Measurements from ENCODE around the gene SLC44A1. TPM values are rescaled to one million over a fixed set of nuclear protein-coding genes. Genes with fewer than 3 reads are reported as not detected.

SLC44A1 gene
- total RNA-seq, 1 experiment from 2014 or later = 32.0 TPM

DNA sequence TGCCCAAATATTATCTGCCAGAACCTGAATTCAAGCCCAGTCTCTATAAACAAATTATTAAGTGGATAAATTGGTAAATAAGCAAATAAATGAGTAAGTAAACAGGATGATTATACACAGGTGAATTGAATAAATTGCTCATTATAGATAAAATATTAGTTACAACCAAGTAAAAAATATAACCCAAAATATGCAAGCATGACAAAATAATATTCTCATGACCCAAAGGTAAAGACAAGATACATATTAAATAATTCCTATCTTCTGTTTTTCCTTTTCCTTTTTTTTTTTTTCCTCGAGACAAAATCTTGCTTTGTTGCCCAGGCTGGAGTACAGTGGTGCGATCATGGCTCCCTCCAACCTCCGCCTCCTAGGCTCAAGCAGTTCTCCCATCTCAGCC lies 182.2 kb downstream of the SLC44A1 start:
- DNase-seq (ENCODE audit: low read depth) = no peak

DNA sequence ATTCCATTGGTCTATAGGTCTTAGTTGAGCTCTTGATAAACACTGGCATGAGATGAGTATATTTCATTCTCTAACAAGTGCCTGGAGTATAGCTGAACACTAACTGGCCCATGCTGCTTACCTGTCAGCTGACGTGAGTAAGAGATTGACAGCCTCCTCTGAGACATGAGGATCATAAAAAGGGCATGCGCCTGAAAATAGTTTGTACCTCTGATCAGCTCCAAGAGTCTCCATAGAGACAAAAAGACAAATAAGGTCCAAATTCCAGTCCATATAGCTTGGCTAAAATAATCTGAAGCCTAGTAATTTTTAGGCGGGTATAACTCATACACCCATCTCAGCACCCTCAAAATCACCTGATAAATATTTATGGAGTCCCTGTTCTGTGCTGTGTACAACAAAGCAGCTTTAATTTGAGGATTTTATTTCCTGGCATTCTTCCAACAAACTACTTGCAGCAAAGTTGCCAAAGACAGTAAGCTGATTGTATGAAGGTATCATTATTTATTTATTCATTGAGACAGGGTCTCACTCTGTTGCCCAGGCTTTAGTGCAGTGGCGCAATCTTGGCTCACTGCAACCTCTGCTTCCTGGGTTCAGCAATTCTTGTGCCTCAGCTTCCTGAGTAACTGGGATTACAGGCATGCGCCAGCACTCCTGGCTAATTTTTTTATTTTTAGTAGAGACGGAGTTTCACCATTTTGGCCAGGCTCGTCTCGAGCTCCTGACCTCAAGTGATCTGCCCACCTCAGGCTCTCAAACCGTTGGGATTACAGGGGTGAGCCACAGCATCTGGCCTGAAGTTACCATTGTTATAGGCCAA lies 187.2 kb downstream of the SLC44A1 start:
- no peak for DNase-seq (ENCODE audit: low read depth)

DNA sequence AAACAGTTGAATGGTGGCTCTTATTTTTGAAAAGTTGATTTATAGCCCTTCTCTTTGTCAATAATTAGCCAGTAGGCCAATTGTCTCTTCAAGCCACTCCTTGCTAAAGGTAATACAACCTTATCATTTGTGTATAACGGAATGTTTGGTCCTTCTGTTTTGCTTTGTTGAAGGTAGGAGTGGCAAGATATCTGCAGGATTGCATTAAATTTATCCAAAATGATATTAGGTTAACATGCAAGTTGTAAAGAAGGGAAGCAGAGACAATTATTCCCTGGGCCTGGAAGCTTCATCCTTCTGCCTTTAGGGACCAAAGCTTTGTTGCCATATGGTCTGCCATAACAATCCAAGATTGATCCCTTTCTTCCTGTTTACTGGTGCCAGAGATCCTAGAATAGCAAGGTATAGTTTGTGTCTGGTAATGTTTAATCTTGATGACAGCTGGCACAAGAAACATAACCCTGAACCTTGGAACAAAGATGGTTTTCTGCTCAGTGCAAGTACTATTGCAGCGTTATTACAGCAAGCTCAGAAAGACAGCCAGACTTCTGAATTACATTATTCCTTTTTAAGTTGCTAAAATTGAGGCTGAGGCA lies 187.9 kb downstream of the SLC44A1 start:
- no peak for DNase-seq (ENCODE audit: low read depth)

DNA sequence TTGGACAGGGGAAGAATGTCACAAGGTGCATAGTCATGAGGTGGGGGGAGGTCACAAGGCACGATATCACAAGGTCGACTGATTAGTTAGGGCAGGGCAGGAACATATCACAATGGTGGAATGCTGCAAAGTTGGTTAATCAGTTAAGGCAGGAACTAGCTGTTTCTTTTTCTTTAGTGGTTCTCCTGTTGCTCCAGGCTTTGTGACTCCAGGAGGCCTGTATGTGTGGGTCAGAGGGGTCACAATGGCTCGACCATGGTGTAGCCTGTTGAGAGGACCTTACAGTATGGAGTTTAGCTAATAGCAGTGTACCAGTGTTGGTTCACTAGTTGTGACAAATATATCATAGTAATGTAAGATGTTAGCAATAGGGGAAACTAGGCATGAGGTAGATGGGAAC lies 191.0 kb downstream of the SLC44A1 start:
- DNase-seq (ENCODE audit: low read depth) = no peak

DNA sequence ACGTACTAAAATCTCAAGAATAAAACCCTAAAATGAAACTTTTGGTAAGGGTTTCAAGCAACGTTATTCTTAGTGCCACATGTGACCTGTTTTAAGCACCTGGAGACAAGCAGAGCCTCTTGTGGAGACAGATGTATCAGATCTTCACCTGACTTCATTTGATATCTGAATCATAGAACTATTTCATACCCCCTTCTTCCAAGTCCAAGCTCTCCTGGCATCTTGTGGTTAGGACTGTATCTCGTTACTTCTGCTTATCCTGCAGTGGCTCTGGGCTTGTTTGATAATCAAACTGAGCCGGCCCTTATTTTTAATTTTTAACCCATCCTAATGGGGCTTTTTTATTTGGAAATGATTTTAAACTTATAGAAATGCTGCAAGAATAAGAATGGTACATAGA lies 192.3 kb downstream of the SLC44A1 start:
- DNase-seq (ENCODE audit: low read depth) = no peak

DNA sequence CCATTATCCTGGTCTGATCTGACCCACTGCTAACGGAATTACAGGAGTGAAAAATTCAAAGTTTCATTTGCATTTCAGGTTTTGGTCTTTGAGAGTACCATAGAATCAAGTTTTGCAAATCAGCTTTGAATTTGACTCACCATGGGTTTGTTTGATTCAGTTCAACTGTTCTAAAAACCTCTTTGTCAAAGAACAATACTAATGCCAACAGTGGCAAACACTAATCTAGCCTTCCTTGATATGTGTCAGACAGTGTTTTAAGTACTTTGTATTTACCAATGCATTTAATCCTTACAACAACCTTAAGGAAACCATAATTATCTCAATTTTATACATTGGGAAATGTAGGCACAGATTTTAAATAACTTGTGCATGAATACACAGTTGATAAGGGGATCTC lies 193.3 kb downstream of the SLC44A1 start:
- DNase-seq (ENCODE audit: low read depth) = no peak

DNA sequence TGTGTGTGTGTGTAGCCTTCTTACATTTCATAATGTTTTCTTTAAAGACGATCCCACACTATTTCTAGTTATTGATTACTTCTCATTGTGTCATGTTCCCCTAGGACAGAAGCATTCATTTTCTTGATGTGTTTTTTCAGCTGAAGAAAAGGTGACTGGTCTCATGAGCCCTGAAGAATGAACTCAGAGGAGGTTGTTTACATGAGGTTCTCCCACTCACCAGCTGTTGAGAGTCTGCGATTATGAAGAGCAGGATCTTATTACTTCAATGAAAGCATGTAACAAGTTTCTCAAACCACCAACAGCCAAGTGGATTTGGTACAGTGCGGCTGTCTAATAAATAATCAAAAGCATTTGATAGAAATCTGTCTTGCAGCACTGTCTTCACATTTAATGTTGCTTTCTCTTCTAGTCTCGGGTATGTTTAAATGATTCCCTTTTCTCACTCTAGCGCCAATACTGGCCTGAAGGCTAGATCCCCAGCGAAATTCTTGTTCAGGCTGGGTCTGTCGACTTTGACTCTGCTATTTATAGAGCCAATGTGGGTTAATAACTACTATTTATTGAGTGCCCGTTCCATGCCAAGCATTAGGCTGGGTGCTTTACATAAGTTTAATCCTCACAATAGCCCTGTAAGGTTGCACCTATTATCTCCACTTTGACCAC lies 193.8 kb downstream of the SLC44A1 start:
- peak; percentile 90 for DNase-seq (ENCODE audit: low read depth)

DNA sequence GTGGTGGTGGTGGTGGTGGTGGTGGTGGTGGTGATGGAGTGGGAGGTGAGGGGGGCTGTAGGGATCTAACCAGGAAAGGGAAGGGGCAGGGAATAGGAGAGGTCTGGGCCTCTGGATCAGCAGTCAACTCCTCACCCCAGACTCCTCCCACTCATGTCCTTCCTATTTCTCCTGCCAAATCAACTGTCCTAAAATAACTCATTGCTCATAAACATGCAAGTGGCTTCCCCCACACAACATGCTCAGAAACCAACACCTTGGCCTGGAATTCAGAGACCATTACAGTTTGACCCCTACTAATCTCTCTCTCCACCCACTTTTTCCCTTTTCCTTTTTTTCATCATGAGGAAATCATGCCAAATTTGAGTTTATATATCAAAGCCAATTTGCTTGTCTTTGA lies 195.0 kb downstream of the SLC44A1 start:
- peak; percentile 64 for DNase-seq (ENCODE audit: low read depth)

DNA sequence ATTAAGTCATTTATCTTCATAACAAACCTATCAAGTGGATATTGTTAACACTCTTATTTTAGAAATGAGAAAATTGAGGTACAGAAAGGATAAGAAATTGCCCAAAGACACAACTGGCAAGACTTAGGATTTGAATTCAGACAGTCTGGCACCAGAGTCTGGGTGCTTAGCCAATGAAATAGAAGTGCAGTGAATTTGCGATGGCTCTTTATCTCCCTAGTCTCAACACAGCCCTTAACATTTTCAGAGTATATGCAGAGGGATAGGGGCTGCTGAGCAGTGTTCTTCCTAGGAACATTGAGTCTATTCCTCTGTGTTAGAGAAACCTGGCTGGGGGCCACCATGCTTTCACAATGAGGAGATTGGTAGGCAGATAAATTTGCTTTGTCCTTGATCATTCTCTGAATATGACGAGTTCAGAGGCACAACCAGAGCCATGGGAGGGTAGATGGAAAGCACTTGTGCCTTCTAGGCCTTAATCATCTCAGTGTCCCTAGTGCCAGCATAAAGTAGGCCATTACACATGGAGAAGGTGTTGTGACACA lies 197.2 kb downstream of the SLC44A1 start:
- DNase-seq (ENCODE audit: low read depth) = no peak

DNA sequence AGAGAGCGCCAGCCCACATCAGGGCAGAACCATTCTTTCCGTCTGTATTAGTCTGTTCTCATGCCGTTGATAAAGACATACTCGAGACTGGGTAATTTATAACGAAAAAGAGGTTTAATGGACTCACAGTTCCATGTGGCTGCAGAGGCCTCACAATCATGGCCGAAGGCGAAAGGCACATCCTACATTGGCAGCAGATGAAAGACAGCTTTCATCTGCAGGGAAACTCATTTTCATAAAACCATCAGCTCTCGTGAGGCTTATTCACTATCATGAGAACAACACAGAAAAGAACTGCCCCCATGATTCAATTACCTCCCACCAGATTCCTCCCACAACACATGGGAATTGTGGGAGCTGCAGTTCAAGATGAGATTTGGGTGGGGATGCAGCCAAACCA lies 198.7 kb downstream of the SLC44A1 start:
- DNase-seq (ENCODE audit: low read depth) = no peak

DNA sequence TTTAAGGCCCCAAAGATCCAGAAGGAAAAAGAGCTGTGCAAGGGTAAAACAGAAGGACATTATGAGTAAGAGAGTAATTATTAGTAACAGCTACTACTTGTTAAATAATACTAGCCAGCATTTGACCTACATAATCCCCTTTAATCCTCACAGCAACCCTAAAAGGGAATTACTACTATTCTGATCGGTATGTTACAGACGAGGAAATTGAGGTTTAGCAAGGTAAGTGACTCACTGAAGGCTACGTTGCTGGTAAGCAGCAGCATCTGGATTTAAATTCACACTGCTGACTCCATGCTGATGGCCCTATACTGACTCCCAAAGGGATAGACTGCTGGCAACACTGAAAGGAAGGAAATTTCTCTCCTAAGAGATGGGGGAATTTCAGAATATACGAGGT lies 199.7 kb downstream of the SLC44A1 start:
- DNase-seq (ENCODE audit: low read depth) = peak; percentile 49

DNA sequence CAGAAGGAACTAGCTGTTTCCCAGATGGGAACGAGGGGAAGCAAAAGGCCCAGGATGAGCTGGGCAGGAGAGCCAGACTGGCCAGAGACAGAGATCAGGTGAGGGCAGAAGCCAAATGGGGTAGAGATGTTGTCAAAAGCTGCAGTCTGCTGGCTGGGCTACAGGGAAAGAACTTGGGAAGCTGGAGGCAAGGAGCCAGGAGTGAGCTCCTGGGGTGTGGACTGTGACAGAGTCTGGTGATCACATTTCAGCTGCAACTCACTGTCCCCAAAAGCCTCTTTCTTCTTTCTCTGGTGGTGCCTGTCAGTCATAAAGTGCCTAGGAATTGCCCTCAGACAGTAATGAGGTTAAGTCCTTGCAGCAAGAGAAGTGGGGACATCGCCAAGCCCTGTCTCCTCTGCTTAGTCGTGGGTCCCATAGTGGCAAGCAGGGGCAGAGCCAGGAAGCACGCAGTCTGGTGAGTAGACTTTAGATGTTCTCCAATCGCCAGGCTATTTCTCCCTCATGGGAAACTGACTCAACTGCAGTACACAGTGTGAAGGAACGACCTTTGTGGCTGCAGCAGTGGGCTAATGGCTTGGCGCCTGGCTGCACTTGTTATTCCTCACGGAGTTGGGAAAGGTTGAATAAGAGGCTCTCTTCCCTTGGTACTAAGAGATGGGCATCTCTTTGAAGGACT lies 200.9 kb downstream of the SLC44A1 start:
- no peak for DNase-seq (ENCODE audit: low read depth)

DNA sequence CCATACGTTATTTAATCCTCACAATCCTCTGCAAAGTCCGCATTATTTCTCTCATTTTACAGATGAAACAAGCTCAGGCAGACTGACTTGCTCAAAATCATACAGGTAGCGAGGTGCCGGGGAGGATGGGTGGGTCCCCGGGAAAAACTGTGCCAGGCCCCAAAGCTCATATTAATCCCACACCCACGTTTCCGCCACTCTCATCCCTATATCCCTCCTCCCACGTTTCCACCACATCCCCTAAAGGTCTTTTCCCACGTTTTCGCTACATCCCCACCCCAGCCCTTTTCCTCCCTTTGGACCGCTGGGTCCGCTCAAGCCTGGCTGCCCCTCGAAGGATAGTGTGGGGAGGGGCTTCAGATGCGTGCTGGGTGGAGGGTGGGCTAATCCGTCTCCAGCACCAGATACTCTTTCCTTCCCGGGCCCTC lies 202.9 kb downstream of the SLC44A1 start:
- no peak for DNase-seq (ENCODE audit: low read depth)

DNA sequence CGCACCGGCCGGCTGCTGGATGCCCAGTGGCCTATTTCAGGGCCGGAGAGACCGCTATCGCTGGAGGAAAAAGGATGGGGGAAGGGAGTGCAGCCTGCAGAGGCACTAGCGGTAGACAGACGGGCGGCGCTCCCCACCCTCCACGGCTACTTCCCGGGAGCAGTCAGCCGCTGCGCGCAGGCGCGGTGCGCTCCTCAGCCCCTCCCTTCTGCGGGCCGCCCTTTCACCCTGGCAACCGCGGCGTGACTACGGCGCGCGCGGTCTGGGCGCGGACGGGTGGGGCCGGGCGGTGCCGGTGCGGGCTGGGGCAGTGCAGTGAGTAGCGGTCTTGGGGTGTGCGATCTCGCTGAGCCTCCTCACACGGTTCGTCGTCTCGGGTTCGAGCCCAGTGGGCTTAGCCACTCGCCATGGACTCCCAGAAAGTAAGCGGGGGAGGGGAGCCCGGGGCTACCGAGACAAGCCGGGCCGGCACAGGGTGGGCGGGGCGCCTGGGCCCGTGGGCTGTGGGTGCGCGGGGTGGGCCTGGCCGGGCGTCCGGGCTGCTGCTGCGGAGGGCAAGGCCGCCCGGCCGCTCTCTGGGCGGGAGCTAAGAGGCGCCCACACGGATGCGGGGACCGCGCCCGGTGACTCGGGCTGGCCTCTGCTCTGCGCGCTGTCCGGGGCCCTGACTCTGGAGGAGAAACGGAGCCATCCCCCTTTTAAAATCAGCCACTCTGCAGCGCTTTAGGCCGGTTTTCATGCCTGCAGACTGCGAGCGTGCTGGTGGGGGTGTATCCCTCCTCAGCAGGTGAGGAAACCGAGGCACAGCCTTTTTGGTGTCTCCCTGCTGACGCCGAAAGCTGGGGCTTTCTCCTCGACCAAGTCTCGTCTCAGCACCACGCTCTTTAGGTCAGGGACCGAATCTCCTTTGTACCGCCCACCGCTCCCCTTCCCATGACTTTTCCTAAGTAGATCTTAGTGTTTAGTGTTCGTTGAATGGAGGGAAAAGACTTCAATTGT lies 203.7 kb downstream of the SLC44A1 start, which contains the start of gene FSD1L:
Gene FSD1L, plus strand, starts transcription at position 221 of the 999 bp plus-strand sequence. Its CDS starts 187 bp downstream, at position 408.
- DNase-seq (ENCODE audit: low read depth) = peak; percentile 88

DNA sequence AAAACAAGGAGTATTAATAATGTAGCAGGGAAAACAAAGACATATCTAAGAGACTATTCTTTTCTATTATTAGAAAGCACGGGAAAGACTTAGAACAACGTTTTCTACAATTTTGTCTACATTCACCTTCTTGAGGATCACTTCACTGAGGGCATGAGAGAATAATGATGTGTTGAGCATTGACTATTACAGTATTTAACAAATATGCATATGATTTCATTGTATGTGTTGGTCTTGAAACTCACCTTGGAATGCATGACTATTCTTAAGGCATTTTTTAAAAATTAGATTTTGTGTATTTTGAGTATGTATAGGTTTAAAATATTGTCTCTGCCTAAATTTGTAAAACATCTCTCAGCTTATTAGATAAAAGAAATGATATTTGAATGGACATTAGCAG lies 204.6 kb downstream of the SLC44A1 start:
- no peak for DNase-seq (ENCODE audit: low read depth)

DNA sequence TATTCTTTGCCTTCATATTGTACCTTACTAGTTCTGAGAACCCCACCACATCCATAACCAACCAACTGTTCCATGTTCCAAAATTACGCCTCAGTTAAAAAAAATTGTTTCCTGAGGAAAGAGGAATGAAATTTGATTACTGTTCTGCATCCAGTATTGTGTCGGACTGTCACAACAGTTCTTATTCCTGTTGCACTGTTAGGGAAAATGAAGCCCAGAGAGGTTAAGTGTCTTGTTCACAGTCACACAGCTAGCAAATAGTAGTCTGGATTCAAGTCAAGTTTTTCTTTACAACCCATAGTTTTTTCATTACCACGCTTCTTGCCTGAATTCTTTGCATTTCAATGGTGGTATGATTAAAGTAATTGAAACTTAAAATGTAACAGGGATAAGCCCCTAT lies 207.7 kb downstream of the SLC44A1 start:
- no peak for DNase-seq (ENCODE audit: low read depth)

DNA sequence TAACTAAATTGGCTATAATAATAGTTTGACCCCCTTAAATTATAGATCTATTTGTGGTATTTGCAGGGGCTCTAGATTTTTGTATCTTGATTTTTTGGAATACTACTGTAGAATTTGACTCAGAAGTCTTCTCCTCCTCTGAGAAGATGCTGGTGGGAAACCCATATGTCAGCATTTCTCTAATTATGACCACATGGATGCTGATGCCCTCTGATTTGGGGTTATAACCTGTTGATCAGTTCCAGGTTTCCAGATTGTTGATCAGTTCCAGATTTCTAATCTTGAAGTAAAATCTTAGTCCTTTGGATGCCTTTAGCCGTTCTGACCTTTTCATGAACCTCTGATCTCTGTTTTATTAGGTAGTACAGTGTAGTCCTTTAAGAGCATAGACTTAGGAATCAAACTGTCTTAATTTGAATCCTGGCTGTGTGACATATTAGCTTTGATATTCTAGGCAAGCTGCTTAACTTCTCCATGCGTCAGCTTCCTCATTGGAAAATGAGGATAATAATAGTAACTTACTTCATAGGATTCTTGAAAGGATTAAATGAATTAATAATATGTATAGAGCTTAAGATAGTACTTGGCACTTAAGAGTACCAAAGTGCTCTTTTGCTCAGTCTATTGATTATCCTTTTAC lies 211.5 kb downstream of the SLC44A1 start:
- no peak for DNase-seq (ENCODE audit: low read depth)

DNA sequence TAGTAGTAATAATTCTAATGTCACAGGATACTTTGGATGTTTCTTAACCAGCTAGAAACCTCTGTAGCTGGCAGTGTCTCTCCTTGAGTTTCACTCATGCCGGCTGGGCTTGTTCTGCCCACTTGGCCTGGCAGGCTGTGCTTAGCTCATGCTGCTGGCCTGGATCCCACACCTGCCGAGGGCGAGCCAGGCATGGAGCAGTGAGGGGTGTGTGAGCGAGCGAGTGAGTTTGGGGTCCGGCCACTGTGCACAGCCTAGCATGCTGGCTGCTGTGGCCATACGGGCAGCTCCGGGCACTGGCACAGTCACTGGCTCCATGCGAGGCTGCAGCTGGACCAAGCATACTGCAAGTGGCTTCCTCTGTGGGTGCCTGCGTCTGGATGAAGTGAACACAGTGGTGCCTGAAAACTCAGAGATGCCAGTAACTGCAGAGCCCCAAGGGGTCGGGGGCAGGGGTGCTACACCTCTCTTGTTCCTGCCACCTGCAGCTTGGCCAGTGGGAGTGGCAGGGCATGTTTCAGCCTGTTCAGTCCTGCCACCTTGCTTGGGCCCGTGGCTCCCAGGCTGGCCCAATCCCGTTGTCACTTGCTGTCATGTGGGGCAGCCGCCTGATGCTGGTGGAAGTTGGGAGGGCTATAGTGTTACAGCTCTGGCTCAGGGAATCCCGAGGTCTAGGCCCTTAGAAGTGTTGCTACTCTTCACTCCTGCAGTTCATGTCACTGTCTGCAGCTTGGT lies 213.3 kb downstream of the SLC44A1 start:
- no peak for DNase-seq (ENCODE audit: low read depth)

DNA sequence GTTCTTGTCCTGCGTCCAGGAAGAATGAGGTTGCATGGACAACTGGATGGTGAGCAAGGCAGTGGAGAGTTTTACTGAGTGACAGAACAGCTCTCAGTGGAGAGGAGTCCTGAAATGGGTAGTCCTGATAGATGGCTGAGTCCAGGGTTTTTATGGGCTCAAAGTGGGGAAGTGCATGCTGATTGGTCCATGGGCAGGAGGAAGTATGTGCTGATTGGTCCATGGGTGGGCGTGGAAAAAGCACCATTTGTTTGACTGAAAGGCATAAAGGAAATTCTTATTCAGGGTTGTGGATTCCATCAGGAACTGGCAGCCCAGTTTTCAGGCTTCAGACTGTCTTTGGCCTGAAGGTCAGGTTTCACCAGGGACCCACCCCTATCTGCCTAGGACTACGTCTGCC lies 214.0 kb downstream of the SLC44A1 start:
- DNase-seq (ENCODE audit: low read depth) = no peak
